ENCODE results near the gene RALGDS.
A peak's percentile ranks its signal among the peaks of the same experiment; 100 is the strongest.
"Not testable (repeated sequence)": the region's sequence is repeated elsewhere in the genome, so short reads cannot be mapped to it uniquely, and the experiment has no call there.

The RALGDS gene

GRCh38 chr9:133104718-133105460, 16.2 kb downstream of the RALGDS start:
- no peak for DNase-seq

- DNase-seq: no peak
These were observed 17.0 kb downstream of the RALGDS start for GRCh38 chr9:133103987-133104505.

- peak in 1 of 2 donors; percentile 80 for DNase-seq
These were observed 17.7 kb downstream of the RALGDS start for GRCh38 chr9:133103183-133103986.

GRCh38 chr9:133102190-133103021, 18.6 kb downstream of the RALGDS start:
- DNase-seq: no peak

- DNase-seq: no peak
These were observed 19.5 kb downstream of the RALGDS start for GRCh38 chr9:133101356-133102189.

- no peak for DNase-seq
These were observed 20.3 kb downstream of the RALGDS start for GRCh38 chr9:133100506-133101355.

- DNase-seq: no peak
These were observed 21.1 kb downstream of the RALGDS start for GRCh38 chr9:133099726-133100505.

GRCh38 chr9:133098871-133099270, 22.2 kb downstream of the RALGDS start:
- no peak for DNase-seq

- no peak for DNase-seq
These were observed 22.8 kb downstream of the RALGDS start for GRCh38 chr9:133098104-133098754.

- no peak for DNase-seq
These were observed 26.1 kb downstream of the RALGDS start for GRCh38 chr9:133094842-133095393.

- DNase-seq: not testable (repeated sequence)
These were observed 26.7 kb downstream of the RALGDS start for GRCh38 chr9:133094351-133094750.

GRCh38 chr9:133090752-133091385, 30.2 kb downstream of the RALGDS start:
- no peak for DNase-seq

- DNase-seq: no peak
These were observed 30.9 kb downstream of the RALGDS start for GRCh38 chr9:133090187-133090586.

GRCh38 chr9:133089271-133089671, 31.8 kb downstream of the RALGDS start:
- DNase-seq: peak in 1 of 2 donors; percentile 10

GRCh38 chr9:133088756-133089155, 32.3 kb downstream of the RALGDS start:
- DNase-seq: no peak

GRCh38 chr9:133088146-133088750, 32.8 kb downstream of the RALGDS start:
- no peak for DNase-seq

- DNase-seq: no peak
These were observed 33.5 kb downstream of the RALGDS start for GRCh38 chr9:133087429-133088145.

- no peak for DNase-seq
These were observed 34.1 kb downstream of the RALGDS start for GRCh38 chr9:133086894-133087293.
